Mesenchymal stem cell (in vitro differentiated cells and primary cell): ENCODE results near the gene HLA-F.
A peak's percentile ranks its signal among the peaks of the same experiment; 100 is the strongest.

Source experiments
- DNase-seq: peaks from one replicate; pipeline ENCODE4 v3.0.0-alpha.2; 2013
- H2AFZ ChIP-seq: one replicate; pipeline ENCODE4 v1.6.1; 2013; ENCODE audit warnings: low read depth, mild to moderate bottlenecking, control low read depth, inconsistent platforms, low read length, moderate library complexity
- H2AK5ac ChIP-seq: 2 replicates; pipeline ENCODE4 v1.6.1; 2013; ENCODE audit warnings: low read length, moderate library complexity, mild to moderate bottlenecking, inconsistent platforms; ENCODE audit not compliant: severe bottlenecking
- H2BK120ac ChIP-seq: one replicate; pipeline ENCODE4 v1.6.1; 2013; ENCODE audit warnings: low read depth, mild to moderate bottlenecking, inconsistent platforms, low read length, moderate library complexity
- H2BK12ac ChIP-seq, 2 experiments: one replicate each; pipeline ENCODE4 v1.6.1; 2013; ENCODE audit warnings: inconsistent platforms in 2 of 2, low read length in 2 of 2, mild to moderate bottlenecking in 2 of 2, moderate library complexity in 2 of 2, control low read depth in 1 of 2
- H2BK15ac ChIP-seq: one replicate; pipeline ENCODE4 v1.6.1; 2013; ENCODE audit warnings: mild to moderate bottlenecking, low read depth, inconsistent platforms; ENCODE audit not compliant: poor library complexity, severe bottlenecking
- H2BK5ac ChIP-seq: 2 replicates; pipeline ENCODE4 v1.6.1; 2013; ENCODE audit warnings: low read depth, mild to moderate bottlenecking, low read length, control low read depth, inconsistent platforms; ENCODE audit not compliant: poor library complexity, severe bottlenecking
- H3K14ac ChIP-seq, 2 experiments: one replicate each; pipeline ENCODE4 v1.6.1; 2013; ENCODE audit warnings: inconsistent platforms in 2 of 2, low read length in 2 of 2, control low read depth in 1 of 2, mild to moderate bottlenecking in 1 of 2, moderate library complexity in 1 of 2
- H3K18ac ChIP-seq, 2 experiments: one replicate each; pipeline ENCODE4 v1.6.1; 2013; ENCODE audit warnings: inconsistent platforms in 2 of 2, low read length in 2 of 2, control low read depth in 1 of 2, low read depth in 1 of 2, mild to moderate bottlenecking in 1 of 2
- H3K23ac ChIP-seq, 2 experiments: one replicate each; pipeline ENCODE4 v1.6.1; 2013; ENCODE audit warnings: inconsistent platforms in 2 of 2, low read length in 2 of 2, mild to moderate bottlenecking in 2 of 2, moderate library complexity in 2 of 2, control low read depth in 1 of 2
- H3K27ac ChIP-seq: 2 replicates; pipeline ENCODE4 v1.5.1; 2013; ENCODE audit warnings: mild to moderate bottlenecking, moderate library complexity, low read length, control low read depth, inconsistent platforms; ENCODE audit not compliant: poor library complexity, severe bottlenecking
- H3K27me3 ChIP-seq, 2 experiments: 2 replicates each; pipeline versions ENCODE4 v1.6.1 to v1.7.0; 2013; ENCODE audit warnings: low read length in 2 of 2, mild to moderate bottlenecking in 2 of 2, moderate library complexity in 2 of 2, control low read depth in 1 of 2, inconsistent platforms in 1 of 2; ENCODE audit not compliant: control insufficient read depth in 1 of 2, insufficient read depth in 1 of 2
- H3K36me3 ChIP-seq, 2 experiments: 2 replicates each; pipeline versions ENCODE4 v1.6.1 to v1.7.0; 2013; ENCODE audit warnings: low read length in 2 of 2, control low read depth in 1 of 2, inconsistent platforms in 1 of 2, low read depth in 1 of 2, mild to moderate bottlenecking in 1 of 2; ENCODE audit not compliant: insufficient read depth in 2 of 2, control insufficient read depth in 1 of 2
- H3K4ac ChIP-seq, 2 experiments: one replicate each; pipeline ENCODE4 v1.6.1; 2013; ENCODE audit warnings: inconsistent platforms in 2 of 2, low read length in 2 of 2, mild to moderate bottlenecking in 2 of 2, moderate library complexity in 2 of 2, control low read depth in 1 of 2, low read depth in 1 of 2
- H3K4me1 ChIP-seq: 2 replicates; pipeline ENCODE4 v1.6.1; 2013; ENCODE audit warnings: low read depth, low read length, control low read depth; ENCODE audit not compliant: control insufficient read depth, insufficient read depth
- H3K4me2 ChIP-seq: 2 replicates; pipeline ENCODE4 v1.6.1; 2013; ENCODE audit warnings: low read length, mild to moderate bottlenecking, inconsistent platforms; ENCODE audit not compliant: poor library complexity, severe bottlenecking
- H3K4me3 ChIP-seq, 2 experiments: 2 replicates each; pipeline versions ENCODE4 v1.5.1 to v1.7.0; 2013; ENCODE audit warnings: low read length in 2 of 2, mild to moderate bottlenecking in 2 of 2, control low read depth in 1 of 2, low read depth in 1 of 2; ENCODE audit not compliant: insufficient read depth in 1 of 2
- H3K79me1 ChIP-seq: replicated peaks from 2 replicates; pipeline ENCODE4 v1.6.1; 2013; ENCODE audit warnings: mild to moderate bottlenecking, control low read depth, low read length, inconsistent platforms; ENCODE audit not compliant: poor library complexity, severe bottlenecking
- H3K9ac ChIP-seq: 2 replicates; pipeline ENCODE4 v1.7.0; 2013; ENCODE audit warnings: mild to moderate bottlenecking, low read length, moderate library complexity
- H3K9me3 ChIP-seq: 2 replicates; pipeline ENCODE4 v1.7.0; 2013; ENCODE audit warnings: mild to moderate bottlenecking, low read length; ENCODE audit not compliant: control insufficient read depth
- H4K8ac ChIP-seq: one replicate; pipeline ENCODE4 v1.6.1; 2013; ENCODE audit warnings: inconsistent platforms, mild to moderate bottlenecking, low read length, moderate library complexity
- H4K91ac ChIP-seq: one replicate; pipeline ENCODE4 v1.6.1; 2013; ENCODE audit warnings: mild to moderate bottlenecking, low read length, inconsistent platforms
- WGBS: methylation state at CpG from one replicate; pipeline ENCODE4 v1.1.7; 2013; ENCODE audit warnings: mixed read lengths; 5-methylcytosine and 5-hydroxymethylcytosine counted together

HLA-F gene

GRCh38 chr6:29763491-29764289 lies 40.5 kb downstream of the HLA-F start:
- Histone ChIP-seq H2BK5ac (no peak overlapping the region), H3K23ac (no peak overlapping the region), H3K4me3 (no peak overlapping the region), H2AFZ (no peak overlapping the region), H2BK12ac (no peak overlapping the region), H2BK120ac (no peak overlapping the region), H3K14ac (no peak overlapping the region), H4K91ac (no peak overlapping the region), H3K4me1 (peaks cover 12% of the 10 kb centered on the region), H3K4ac (no peak overlapping the region), H3K4me2 (no peak overlapping the region), H3K27ac (peak overlapping the region; percentile 42), H3K36me3 (no peaks in the 10 kb centered on the region), H3K79me1 (no peaks in the 10 kb centered on the region), H3K18ac (no peak overlapping the region), H3K27me3 (peaks cover 0 to 17% of the 10 kb centered on the region in 2 experiments), H3K9me3 (no peaks in the 10 kb centered on the region), H4K8ac (no peak overlapping the region), H2AK5ac (no peak overlapping the region), H3K9ac (no peak overlapping the region), H2BK15ac (no peak overlapping the region)
- WGBS, result 46% methylated on average over 2 of the region's 2 CpGs
- DNase-seq, result no peak

DNA sequence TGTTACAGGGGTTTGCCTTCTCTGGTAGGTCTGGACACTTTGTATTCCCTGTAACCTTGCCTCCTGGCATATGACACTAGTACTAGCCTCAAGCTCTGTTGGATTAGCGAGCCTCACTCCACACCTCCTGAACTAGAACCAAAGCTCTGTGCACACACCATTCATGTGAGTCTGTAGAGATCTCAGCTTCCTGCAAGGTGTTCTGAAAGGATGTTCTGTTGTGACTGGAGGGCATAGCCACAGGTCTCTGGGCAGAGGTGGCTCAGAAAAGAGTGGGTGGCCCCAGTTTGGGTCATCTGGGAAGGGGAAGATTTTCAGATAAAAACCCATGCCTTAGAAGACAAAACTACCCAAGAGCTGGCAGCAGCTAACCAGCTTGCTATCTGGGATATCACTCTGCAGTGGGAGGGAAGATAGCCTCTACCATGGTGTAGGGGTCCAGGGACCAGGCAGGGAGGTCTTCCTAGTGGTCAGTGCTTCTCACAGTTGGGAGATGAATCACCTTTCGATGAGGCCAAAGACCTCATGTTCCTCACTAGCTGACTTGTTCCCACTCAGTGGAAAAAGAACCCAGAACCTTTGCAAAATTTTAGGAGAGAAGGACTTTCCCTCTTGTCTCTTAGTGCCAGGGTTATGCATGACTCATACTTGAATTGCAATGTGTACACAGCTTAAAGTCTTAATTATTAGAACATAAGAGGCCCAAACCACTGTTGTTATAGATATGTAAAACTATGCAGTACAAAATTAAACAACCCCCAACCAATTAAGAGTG lies 41.4 kb downstream of the HLA-F start:
- no peaks in the 10 kb centered on the region for H3K36me3 ChIP-seq
- H3K79me1 ChIP-seq, result no peaks in the 10 kb centered on the region
- H2AFZ ChIP-seq, result no peak overlapping the region
- H3K9ac ChIP-seq, result no peak overlapping the region
- no peak overlapping the region for H3K4ac ChIP-seq
- no peak overlapping the region for H3K4me3 ChIP-seq
- no peak overlapping the region for H3K4me2 ChIP-seq
- no peak overlapping the region for H2BK12ac ChIP-seq
- H3K14ac ChIP-seq, result no peak overlapping the region
- peaks cover 12% of the 10 kb centered on the region for H3K4me1 ChIP-seq
- no peak for DNase-seq
- no peak overlapping the region for H2BK5ac ChIP-seq
- no peak overlapping the region for H4K8ac ChIP-seq
- H3K9me3 ChIP-seq, result no peaks in the 10 kb centered on the region
- no peak overlapping the region for H2BK15ac ChIP-seq
- H3K27me3 ChIP-seq, result peaks cover 0 to 24% of the 10 kb centered on the region in 2 experiments
- WGBS, result 86% methylated on average over 2 of the region's 2 CpGs
- H2BK120ac ChIP-seq, result no peak overlapping the region
- no peak overlapping the region for H3K23ac ChIP-seq
- no peak overlapping the region for H3K27ac ChIP-seq
- H4K91ac ChIP-seq, result no peak overlapping the region
- H3K18ac ChIP-seq, result no peak overlapping the region
- no peak overlapping the region for H2AK5ac ChIP-seq

GRCh38 chr6:29769336-29769735 lies 46.1 kb downstream of the HLA-F start:
- Histone ChIP-seq H3K4me1 (no peaks in the 10 kb centered on the region), H3K4me3 (no peak overlapping the region), H3K4ac (no peak overlapping the region), H2BK15ac (no peak overlapping the region), H4K8ac (no peak overlapping the region), H3K27me3 (peaks cover 6 to 35% of the 10 kb centered on the region in 2 experiments), H2BK120ac (no peak overlapping the region), H4K91ac (no peak overlapping the region), H3K14ac (no peak overlapping the region), H3K23ac (no peak overlapping the region), H3K4me2 (no peak overlapping the region), H3K36me3 (no peaks in the 10 kb centered on the region), H2AK5ac (no peak overlapping the region), H3K9me3 (no peaks in the 10 kb centered on the region), H2BK12ac (no peak overlapping the region), H3K27ac (no peak overlapping the region), H2BK5ac (no peak overlapping the region), H3K79me1 (no peaks in the 10 kb centered on the region), H2AFZ (no peak overlapping the region), H3K18ac (no peak overlapping the region), H3K9ac (no peak overlapping the region)
- WGBS, result 47% methylated on average over 3 of the region's 3 CpGs
- no peak for DNase-seq

GRCh38 chr6:29770306-29770705 lies 47.1 kb downstream of the HLA-F start:
- no peak overlapping the region for H2BK12ac ChIP-seq
- H2BK120ac ChIP-seq, result no peak overlapping the region
- H3K4ac ChIP-seq, result no peak overlapping the region
- WGBS, result 71% methylated on average over 2 of the region's 2 CpGs
- H3K14ac ChIP-seq, result no peak overlapping the region
- no peaks in the 10 kb centered on the region for H3K4me1 ChIP-seq
- no peak overlapping the region for H2AK5ac ChIP-seq
- H3K27ac ChIP-seq, result no peak overlapping the region
- H3K9me3 ChIP-seq, result no peaks in the 10 kb centered on the region
- no peak overlapping the region for H4K91ac ChIP-seq
- no peak overlapping the region for H3K4me3 ChIP-seq
- H3K79me1 ChIP-seq, result no peaks in the 10 kb centered on the region
- H3K4me2 ChIP-seq, result no peak overlapping the region
- H2BK5ac ChIP-seq, result no peak overlapping the region
- H3K27me3 ChIP-seq, result peaks cover 16 to 35% of the 10 kb centered on the region in 2 experiments
- H4K8ac ChIP-seq, result no peak overlapping the region
- no peak for DNase-seq
- no peak overlapping the region for H2BK15ac ChIP-seq
- no peak overlapping the region for H2AFZ ChIP-seq
- no peak overlapping the region for H3K23ac ChIP-seq
- no peak overlapping the region for H3K9ac ChIP-seq
- no peak overlapping the region for H3K18ac ChIP-seq
- H3K36me3 ChIP-seq, result no peaks in the 10 kb centered on the region
